Ectodermal cell (in vitro differentiated cells): Measurements from ENCODE around the gene PGAP3.
"Not testable (repeated sequence)": the region's sequence is repeated elsewhere in the genome, so short reads cannot be mapped to it uniquely, and the experiment has no call there.

ENCODE experiments used
- H3K27ac ChIP-seq: 2 replicates; pipeline ENCODE4 v1.7.0; 2013; ENCODE audit warnings: mild to moderate bottlenecking, low read depth, low read length; ENCODE audit not compliant: insufficient read depth, poor library complexity, severe bottlenecking
- H3K27me3 ChIP-seq: 2 replicates; pipeline ENCODE4 v1.7.0; 2013; ENCODE audit warnings: mild to moderate bottlenecking, low read length; ENCODE audit not compliant: insufficient read depth, control insufficient read depth, poor library complexity, severe bottlenecking
- H3K36me3 ChIP-seq: one replicate; pipeline ENCODE4 v1.7.0; 2013; ENCODE audit warnings: low read length; ENCODE audit not compliant: control insufficient read depth, insufficient read depth
- H3K4me1 ChIP-seq: one replicate; pipeline ENCODE4 v1.7.0; 2013; ENCODE audit warnings: low read length; ENCODE audit not compliant: control insufficient read depth, insufficient read depth
- H3K4me3 ChIP-seq: 2 replicates; pipeline ENCODE4 v1.7.0; 2013; ENCODE audit warnings: low read depth, low read length, control low read depth; ENCODE audit not compliant: insufficient read depth
- H3K9me3 ChIP-seq: 2 replicates; pipeline ENCODE4 v1.7.0; 2013; ENCODE audit warnings: mild to moderate bottlenecking, low read length, moderate library complexity; ENCODE audit not compliant: control insufficient read depth
- WGBS, 2 experiments: methylation state at CpG; one replicate each; pipeline ENCODE4 v1.1.7; 2013; ENCODE audit warnings: missing lambda C conversion rate in 2 of 2; 5-methylcytosine and 5-hydroxymethylcytosine counted together

The PGAP3 gene

DNA sequence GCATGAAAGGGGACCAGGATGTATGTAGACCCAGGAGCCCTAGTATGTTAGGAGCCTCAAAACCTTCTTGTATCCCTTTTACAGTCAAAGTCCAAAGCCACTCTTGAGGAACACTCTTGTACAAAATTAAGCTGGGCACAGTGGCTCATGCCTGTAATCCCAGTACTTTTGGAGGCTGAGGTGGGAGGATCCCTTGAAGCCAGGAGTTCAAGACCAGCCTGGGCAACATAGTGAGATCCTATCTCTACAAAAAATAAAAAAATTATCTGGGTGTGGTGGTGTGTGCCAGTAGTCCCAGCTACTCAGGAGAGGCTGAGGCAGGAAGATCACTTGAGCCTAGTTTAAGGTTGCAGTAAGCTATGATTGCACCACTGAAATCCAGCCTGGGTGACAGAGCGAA, 38.1 kb upstream of the PGAP3 start:
- WGBS, 2 experiments = 88 to 100% methylated on average over 1 of the region's 1 CpG
- not testable (repeated sequence) for H3K9me3 ChIP-seq, H3K4me3 ChIP-seq, H3K27me3 ChIP-seq, H3K27ac ChIP-seq, H3K4me1 ChIP-seq
- H3K36me3 ChIP-seq = peaks cover 22% of the 10 kb centered on the region

DNA sequence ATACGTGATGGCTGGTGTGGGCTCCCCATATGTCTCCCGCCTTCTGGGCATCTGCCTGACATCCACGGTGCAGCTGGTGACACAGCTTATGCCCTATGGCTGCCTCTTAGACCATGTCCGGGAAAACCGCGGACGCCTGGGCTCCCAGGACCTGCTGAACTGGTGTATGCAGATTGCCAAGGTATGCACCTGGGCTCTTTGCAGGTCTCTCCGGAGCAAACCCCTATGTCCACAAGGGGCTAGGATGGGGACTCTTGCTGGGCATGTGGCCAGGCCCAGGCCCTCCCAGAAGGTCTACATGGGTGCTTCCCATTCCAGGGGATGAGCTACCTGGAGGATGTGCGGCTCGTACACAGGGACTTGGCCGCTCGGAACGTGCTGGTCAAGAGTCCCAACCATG, 36.9 kb upstream of the PGAP3 start:
- 96 to 97% methylated on average over 13 of the region's 13 CpGs for WGBS, 2 experiments
- H3K4me3 ChIP-seq = no peak overlapping the region
- no peak overlapping the region for H3K27ac ChIP-seq
- no peaks in the 10 kb centered on the region for H3K9me3 ChIP-seq
- no peaks in the 10 kb centered on the region for H3K4me1 ChIP-seq
- H3K36me3 ChIP-seq = peaks cover 26% of the 10 kb centered on the region
- no peaks in the 10 kb centered on the region for H3K27me3 ChIP-seq

DNA sequence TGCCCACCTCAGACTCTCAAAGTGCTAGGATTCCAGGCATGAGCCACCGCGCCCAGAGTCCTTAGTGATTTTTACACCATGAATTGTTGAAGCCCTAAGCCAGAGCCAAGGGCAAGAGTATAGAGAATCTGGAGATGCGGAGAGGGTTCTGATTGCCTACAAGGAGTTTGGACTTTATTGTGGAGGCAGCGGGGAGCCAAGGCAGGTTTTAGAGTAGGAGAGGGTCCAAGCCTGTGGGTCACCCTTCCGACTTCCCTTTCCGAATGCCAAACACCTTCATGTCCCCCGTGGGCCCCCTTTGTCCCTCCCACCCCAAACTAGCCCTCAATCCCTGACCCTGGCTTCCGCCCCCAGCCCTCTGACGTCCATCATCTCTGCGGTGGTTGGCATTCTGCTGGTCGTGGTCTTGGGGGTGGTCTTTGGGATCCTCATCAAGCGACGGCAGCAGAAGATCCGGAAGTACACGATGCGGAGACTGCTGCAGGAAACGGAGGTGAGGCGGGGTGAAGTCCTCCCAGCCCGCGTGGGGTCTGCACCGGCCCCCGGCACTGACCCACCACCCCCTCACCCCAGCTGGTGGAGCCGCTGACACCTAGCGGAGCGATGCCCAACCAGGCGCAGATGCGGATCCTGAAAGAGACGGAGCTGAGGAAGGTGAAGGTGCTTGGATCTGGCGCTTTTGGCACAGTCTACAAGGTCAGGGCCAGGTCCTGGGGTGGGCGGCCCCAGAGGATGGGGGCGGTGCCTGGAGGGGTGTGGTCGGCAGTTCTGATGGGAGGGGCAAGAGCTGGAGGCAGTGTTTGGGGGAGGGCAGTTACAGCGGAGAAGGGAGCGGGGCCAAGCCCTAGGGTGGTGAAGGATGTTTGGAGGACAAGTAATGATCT, 35.4 kb upstream of the PGAP3 start:
- Histone ChIP-seq H3K4me3 (no peak overlapping the region), H3K36me3 (peaks cover 36% of the 10 kb centered on the region), H3K9me3 (no peaks in the 10 kb centered on the region), H3K4me1 (no peaks in the 10 kb centered on the region), H3K27ac (no peak overlapping the region), H3K27me3 (no peaks in the 10 kb centered on the region)
- WGBS, 2 experiments = 88 to 89% methylated on average over 34 of the region's 34 CpGs

DNA sequence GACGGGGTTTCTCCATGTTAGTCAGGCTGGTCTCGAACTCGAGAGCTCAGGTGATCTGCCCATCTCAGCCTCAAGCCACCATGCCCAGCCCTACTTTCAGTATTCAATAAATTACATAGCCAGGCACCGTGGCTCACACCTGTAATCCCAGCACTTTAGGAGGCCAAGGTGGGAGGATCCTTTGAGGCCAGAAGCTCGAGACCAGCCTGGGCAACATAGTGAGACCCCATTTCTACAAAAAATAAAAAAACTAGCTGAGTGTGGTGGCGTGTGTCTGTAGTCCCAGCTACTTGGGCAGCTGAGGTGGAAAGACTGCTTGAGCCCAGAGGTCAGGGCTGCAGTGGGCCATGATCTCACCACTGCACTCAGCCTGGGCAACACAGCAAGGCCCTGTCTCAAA, 34.2 kb upstream of the PGAP3 start:
- no peaks in the 10 kb centered on the region for H3K4me1 ChIP-seq
- no peaks in the 10 kb centered on the region for H3K9me3 ChIP-seq
- no peak overlapping the region for H3K27ac ChIP-seq
- H3K27me3 ChIP-seq = no peaks in the 10 kb centered on the region
- H3K4me3 ChIP-seq = no peak overlapping the region
- WGBS, 2 experiments = 93 to 95% methylated on average over 6 of the region's 6 CpGs
- H3K36me3 ChIP-seq = peaks cover 28% of the 10 kb centered on the region

DNA sequence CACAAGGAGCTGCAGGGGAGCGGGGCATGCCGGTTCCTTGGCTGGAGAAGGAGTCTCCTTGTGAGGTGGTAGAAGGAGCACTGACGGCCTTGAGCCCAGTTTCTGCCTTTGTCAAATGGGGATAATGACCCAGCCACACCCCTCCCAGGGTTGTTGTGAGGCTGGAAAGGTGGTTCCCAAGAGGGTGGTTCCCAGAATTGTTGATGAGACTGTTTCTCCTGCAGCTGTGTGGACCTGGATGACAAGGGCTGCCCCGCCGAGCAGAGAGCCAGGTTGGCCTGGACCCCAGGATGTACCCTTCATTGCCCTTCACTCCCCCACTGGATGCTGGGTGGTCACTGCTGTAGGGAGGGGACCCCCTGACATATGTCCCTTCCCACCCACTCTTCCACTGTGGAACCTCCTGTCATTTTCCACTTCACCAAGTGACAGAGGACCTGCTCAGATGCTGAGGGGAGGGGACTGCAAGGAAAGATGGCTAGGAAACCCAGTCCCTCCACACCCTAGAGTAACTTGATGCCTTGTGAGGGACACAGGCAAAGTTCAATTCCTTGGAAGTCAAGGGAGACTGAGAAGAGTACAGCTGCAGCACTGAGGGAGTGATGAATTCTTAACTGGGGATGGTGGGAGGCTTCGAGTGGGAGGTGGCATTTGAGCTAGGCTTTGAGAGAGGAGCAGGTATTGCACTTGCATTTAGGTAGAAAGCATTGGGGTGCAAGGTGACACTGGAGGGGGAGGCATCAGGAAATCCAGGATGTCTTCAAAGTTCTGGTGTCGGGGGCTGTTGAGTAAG, 31.9 kb upstream of the PGAP3 start:
- WGBS, 2 experiments = 92 to 96% methylated on average over 7 of the region's 7 CpGs
- no peaks in the 10 kb centered on the region for H3K27me3 ChIP-seq
- H3K9me3 ChIP-seq = no peaks in the 10 kb centered on the region
- no peaks in the 10 kb centered on the region for H3K4me1 ChIP-seq
- H3K4me3 ChIP-seq = no peak overlapping the region
- H3K36me3 ChIP-seq = peaks cover 28% of the 10 kb centered on the region
- no peak overlapping the region for H3K27ac ChIP-seq

DNA sequence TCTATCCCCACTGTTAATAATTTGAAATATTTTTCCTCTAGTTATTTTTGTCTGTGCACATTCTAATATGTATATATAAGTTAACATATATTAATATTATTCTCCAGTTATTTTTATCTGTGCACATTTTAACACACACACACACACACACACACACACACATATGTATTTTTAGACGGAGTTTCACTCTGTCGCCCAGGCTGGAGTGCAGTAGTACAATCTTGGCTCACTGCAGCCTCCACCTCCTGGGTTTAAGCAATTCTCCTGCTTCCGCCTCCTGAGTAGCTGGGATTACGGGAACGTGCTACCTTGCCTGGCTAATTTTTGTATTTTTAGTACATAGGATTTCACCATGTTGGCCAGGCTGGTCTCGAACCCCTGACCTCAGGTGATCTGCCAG, 29.8 kb upstream of the PGAP3 start:
- no peaks in the 10 kb centered on the region for H3K4me1 ChIP-seq
- no peak overlapping the region for H3K27ac ChIP-seq
- WGBS, 2 experiments = 92 to 93% methylated on average over 6 of the region's 6 CpGs
- H3K36me3 ChIP-seq = peaks cover 26% of the 10 kb centered on the region
- no peaks in the 10 kb centered on the region for H3K27me3 ChIP-seq
- no peak overlapping the region for H3K4me3 ChIP-seq
- H3K9me3 ChIP-seq = no peaks in the 10 kb centered on the region

DNA sequence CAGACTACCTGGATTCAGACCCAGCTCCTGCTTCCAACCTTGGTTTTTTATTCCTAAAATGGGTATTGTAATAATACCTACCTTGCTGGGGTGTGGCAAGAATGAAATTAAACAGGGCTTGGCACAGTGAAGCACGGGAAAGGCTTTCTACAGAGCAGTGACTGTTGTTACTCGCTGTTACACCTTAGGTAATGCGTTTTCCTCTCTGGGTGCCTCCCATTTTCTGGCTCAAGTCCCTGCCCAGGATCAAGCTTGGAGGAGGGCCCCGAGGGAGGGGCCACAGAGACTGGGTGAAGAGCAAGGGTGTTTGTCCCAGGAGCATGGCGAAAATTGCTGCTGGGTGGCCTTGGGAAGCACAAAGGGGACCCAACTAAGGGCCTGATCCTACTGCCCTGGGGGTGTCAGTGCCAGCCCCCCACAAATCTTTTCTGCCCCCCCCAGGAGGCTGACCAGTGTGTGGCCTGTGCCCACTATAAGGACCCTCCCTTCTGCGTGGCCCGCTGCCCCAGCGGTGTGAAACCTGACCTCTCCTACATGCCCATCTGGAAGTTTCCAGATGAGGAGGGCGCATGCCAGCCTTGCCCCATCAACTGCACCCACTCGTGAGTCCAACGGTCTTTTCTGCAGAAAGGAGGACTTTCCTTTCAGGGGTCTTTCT, 29.2 kb upstream of the PGAP3 start:
- H3K36me3 ChIP-seq = peaks cover 30% of the 10 kb centered on the region
- H3K9me3 ChIP-seq = no peaks in the 10 kb centered on the region
- no peaks in the 10 kb centered on the region for H3K27me3 ChIP-seq
- 93 to 94% methylated on average over 11 of the region's 11 CpGs for WGBS, 2 experiments
- no peaks in the 10 kb centered on the region for H3K4me1 ChIP-seq
- no peak overlapping the region for H3K27ac ChIP-seq
- no peak overlapping the region for H3K4me3 ChIP-seq

DNA sequence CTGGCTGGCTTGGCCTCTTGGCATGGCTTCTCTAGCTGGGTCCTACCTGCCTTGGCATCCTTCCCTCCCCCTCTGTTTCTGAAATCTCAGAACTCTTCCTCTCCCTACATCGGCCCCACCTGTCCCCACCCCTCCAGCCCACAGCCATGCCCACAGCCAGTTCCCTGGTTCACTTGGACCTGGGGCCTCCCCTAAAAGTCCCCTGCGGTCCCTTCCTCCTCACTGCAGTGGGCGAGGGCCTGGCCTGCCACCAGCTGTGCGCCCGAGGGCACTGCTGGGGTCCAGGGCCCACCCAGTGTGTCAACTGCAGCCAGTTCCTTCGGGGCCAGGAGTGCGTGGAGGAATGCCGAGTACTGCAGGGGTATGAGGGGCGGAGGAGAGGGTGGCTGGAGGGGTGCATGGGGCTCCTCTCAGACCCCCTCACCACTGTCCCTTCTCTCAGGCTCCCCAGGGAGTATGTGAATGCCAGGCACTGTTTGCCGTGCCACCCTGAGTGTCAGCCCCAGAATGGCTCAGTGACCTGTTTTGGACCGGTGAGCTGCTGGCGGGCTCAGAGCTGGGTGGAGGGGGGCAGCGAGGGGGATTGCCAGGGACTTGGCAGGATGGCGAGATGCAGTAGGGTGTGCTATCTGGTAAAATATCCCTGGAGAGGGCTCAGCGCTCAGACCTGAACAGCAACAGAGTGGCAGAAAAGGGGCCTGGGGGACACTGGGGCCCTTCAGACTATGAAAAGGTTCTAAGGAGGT, 28.4 kb upstream of the PGAP3 start:
- WGBS, 2 experiments = 95% methylated on average over 15 of the region's 15 CpGs

DNA sequence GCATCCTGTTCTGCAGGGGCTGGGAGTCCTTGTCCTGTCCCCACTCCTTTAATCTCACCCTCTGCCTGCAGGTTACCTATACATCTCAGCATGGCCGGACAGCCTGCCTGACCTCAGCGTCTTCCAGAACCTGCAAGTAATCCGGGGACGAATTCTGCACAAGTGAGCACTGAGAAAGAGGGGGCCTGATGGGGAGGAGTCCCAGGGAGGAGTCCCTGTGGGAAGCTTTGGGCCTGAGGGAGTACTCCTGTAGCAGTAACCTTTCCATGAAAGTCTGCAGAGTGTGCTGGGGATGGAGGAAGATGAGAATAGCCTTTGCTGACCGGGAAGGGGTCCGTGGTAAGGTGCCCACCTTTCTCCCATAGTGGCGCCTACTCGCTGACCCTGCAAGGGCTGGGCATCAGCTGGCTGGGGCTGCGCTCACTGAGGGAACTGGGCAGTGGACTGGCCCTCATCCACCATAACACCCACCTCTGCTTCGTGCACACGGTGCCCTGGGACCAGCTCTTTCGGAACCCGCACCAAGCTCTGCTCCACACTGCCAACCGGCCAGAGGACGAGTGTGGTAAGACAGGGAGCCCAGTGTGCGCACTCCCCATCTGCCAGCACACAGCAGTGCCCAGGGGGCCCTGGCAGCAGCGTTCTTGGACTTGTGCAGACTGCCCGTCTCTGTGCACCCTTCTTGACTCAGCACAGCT, 27.7 kb upstream of the PGAP3 start:
- 95 to 96% methylated on average over 18 of the region's 18 CpGs for WGBS, 2 experiments

More for the DNA sequence above, 28.4 kb upstream of the PGAP3 start:
- Histone ChIP-seq H3K4me1 (no peaks in the 10 kb centered on the region), H3K27me3 (no peaks in the 10 kb centered on the region), H3K4me3 (no peak overlapping the region), H3K27ac (no peak overlapping the region), H3K36me3 (peaks cover 38% of the 10 kb centered on the region), H3K9me3 (no peaks in the 10 kb centered on the region)

More for the DNA sequence above, 27.7 kb upstream of the PGAP3 start:
- Histone ChIP-seq H3K4me1 (no peaks in the 10 kb centered on the region), H3K36me3 (peaks cover 38% of the 10 kb centered on the region), H3K4me3 (no peak overlapping the region), H3K27me3 (no peaks in the 10 kb centered on the region), H3K27ac (no peak overlapping the region), H3K9me3 (no peaks in the 10 kb centered on the region)
